GM19324 (cell line): Measurements from ENCODE around the gene SHISA6.
"Not testable (repeated sequence)": the region's sequence is repeated elsewhere in the genome, so short reads cannot be mapped to it uniquely, and the experiment has no call there.

Experiments used
- ATAC-seq: cut with Tn5 transposase; IDR thresholded peaks from one replicate; pipeline ENCODE4 v1.9.1; 2021; ENCODE audit warnings: mild to moderate bottlenecking, moderate library complexity; ENCODE audit not compliant: unreplicated experiment, low FRiP score

Gene SHISA6

DNA sequence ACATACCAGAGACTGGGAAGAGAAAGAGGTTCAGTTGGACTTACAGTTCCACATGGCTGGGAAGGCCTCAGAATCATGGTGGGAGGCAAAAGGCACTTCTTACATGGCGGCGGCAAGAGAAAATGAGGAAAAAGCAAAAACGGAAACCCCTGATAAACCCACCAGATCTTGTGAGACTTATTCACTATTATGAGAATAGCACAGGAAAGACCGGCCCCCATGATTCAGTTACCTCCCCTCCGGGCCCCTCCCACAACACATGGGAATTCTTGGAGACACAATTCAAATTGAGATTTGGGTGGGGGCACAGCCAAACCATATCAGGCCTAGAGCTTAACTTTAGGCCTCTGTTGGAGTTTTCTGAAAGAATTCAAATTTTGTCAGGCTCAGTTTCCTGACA is 60.9 kb downstream of the SHISA6 start:
- ATAC-seq, result not testable (repeated sequence)

DNA sequence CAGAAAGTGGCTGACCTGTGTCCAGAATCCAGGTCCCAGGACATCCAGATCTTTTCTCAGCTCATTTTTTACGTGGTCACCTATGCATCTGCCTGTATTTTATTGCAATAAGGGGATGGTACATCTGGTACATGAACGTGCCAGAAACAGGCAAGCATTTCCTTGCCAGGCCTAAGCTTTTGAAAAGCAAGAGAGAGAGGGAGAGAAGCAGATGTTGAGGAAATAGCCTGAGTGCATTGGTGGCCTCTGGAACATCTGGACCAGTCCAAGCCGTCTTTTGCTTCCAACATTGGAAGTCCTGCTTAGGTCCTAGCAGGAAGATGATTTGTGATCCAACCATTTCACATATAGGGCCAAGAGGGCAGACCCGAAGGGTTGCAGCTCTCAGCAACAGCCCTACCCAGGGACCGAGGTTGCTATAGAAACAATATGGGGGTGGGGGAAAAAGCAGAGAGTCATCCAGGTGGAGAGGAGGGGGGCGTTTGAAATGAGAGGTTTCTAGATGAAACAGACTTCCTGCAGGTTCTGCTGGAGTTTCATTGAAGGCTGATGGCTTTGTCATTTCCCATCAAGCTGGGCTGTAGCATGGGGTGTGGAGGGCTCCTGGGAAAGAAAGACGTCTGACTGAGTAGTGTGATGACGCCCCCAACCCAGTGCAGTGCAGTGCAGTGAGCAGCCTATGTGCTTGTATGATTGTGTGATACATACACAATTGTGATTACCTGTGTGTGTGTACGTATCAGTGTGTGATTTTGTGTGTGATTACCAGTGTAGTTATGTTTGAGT is 61.6 kb downstream of the SHISA6 start:
- no peak for ATAC-seq

DNA sequence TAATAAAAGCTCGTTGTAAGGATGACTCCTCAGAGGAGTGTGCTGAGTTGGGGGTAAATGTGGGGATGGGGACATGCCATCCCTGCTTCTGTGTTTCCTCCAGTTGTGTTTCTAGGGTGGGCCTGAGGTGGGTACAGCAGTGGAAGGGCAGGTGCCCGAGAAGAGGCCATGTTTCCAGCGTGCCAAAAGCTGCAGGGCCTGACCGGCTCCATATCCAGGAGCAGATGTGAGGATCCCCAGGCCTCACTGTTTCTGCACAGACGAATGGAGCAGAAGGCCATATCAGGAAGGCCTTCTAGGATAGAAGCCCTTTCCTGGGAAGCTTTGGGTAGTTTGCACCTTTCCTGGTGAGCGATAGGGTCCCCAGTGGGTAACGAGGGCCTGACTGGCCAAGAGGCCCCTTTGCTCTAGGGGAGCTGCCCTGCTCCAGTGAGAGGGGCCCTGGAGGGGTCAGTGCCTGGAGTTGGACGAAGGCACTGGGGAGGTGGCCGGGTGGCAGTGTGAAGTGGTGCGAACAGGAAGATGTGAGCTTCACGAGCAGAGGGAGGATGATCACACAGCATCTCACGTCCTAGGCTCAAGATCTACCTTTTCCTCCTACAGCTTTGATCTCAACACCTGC is 62.9 kb downstream of the SHISA6 start:
- ATAC-seq, result no peak

DNA sequence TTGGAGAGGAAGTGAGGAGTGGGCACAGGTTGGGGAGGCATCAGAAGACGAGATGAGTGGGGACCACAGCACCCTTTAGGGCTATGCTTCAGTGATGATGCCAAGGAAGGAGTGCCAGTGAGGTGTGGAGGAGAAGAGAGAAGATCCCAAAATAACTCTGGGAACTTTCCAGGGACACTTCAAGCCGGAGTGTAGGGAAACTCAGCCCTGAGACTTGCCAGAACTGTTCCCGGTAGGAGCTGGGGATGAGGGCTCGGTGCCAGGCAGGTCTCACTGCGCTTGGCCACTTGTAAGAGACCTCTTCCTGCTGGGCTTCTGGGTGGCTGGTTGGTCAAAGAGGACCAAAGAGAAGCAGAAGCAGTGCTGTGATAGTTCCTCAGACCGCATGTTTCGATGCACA is 63.6 kb downstream of the SHISA6 start:
- ATAC-seq, result no peak

DNA sequence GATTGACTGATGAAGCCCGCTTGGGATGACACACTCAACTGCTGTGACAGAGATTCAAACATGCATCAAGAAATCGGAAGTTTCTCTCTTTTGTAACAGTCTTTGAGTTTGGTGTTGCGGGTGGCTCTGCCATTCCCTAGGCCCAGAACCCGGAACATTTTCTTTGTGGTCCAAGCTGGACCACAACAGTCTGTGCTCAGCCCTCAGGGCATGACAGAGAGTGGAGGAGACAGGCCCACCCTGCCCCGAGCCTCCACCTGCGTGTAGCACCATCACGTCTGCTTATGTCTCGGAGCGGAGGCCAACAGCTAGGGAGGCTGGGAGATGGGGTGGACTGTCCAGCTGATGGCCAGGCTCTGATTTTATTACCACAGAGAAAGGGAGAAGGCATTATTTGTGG is 64.5 kb downstream of the SHISA6 start:
- ATAC-seq, result no peak

DNA sequence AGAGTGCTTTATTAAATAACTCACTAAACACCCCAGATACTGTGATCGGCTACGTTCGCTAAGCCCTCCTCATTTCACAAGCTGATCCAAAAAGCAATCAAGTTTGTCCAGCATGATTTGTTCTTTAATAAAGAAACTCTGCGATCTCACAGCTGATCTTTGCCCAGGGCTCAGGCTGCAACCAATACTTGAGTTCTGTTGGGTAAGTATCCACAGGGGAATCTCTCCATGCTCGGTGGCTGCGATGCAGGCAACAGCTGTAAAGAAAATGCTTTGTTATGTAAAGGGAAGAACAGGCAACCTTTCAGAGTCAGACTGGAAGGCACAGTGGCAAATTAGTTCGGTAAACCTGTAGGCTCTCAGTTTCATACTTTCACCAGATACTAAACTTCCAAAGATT is 67.5 kb downstream of the SHISA6 start:
- no peak for ATAC-seq

DNA sequence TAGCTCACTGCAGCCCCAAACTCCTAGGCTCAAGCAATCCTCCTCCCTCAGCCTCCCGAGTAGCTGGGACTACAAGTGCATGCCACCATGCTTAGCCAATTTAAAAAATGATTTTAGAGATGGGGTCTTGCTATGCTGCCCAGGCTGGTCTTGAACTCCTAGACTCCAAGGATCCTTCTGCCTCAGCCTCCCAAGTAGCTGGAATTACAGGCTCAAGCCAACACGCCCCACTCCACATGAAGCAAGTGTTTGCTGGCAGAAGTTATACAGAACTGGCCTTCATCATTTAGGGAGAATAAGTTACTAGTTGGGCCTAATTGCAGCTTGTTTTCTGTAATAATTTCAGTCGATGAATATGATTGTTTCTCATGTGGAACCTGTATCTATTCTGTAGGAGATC is 68.0 kb downstream of the SHISA6 start:
- ATAC-seq, result no peak

DNA sequence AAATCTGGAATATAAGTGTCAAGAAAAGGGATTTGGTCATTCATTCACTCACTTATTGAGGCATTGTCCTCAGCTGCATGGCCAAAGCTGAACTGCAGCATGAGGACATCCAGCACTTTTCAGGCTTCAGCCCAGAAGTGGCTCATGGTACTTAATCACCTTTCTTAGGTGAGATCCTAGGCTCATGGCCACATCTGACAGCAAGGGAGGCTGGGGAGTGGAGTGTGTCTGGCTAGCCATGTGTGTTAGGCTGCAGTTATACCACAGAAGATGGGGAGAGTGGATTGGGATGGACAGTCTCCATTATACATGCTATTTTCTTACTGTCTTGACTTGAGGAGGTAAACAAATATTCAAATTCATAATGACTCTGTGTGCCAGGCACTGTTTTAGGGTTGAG is 68.8 kb downstream of the SHISA6 start:
- ATAC-seq, result no peak

DNA sequence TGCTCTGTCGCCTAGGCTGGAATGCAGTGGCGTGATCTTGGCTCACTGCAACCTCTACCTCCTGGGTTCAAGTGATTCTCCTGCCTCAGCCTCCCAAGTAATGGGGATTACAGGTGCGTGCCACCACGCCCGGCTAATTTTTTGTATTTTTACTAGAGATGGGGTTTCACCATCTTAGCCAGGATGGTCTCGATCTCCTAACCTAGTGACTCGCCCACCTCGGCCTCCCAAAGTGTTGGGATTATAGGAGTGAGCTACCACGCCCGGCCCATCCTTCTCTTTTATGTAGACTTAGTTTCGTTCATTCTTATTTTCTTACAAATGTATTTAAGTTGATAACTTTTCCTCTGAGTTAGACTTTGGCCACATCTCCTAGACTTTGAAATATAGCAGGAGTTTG is 75.4 kb downstream of the SHISA6 start:
- not testable (repeated sequence) for ATAC-seq

DNA sequence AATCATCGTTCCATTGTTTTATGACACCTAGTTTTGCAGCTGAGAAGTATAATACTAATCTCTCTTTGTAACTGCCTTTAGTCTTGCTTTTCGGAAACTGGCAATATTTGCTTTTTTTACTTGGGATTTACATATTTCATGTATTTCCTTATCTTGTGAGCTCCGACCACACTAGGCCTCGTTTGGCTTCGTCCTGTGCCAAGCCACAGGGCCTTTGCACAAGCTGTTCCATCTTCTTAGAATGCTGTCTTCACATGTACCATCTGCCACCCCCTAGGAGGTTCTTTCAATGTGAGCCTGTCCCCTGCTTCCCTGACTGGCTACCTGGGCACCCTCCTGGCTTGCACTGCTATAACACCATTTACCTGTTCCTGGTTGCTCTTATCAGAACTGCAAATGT is 77.2 kb downstream of the SHISA6 start:
- ATAC-seq, result no peak

DNA sequence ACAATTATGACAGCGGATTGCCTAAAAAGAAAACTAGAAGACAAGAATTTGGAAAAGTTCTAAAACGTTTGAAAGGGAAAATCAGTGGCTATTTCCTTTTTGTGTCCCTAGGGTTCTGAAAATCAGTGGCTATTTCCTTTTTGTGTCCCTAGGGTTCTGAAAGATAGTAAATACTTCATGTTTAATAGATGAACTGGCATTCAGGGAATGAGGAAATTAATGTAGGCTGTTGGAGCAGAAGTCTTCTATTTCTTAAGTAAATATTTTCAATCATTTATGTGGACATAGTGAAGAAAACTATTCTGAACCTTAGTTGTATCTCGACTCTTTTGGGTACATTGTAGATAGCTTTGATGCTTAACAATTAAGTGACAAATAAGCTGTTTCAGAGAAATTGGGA is 78.9 kb downstream of the SHISA6 start:
- ATAC-seq, result no peak

DNA sequence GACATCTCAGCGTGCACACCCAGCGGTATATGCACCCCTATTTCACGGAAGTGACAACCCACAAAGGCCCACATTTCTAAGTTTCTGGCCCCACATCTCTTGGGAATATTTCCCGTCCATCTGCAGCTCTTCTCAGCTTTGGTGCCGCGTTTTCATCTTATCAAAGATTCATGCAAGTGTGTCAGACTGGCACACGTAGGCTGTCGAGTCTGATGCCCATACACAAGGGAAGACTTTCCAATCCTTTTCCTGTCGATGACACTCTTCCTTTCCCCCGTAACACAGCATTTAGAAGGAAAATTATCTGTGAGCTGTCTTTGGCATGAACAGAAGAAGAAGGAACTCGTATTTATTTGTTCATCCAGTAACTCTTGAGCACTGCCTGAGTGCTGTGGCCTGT is 83.0 kb downstream of the SHISA6 start:
- ATAC-seq, result no peak

DNA sequence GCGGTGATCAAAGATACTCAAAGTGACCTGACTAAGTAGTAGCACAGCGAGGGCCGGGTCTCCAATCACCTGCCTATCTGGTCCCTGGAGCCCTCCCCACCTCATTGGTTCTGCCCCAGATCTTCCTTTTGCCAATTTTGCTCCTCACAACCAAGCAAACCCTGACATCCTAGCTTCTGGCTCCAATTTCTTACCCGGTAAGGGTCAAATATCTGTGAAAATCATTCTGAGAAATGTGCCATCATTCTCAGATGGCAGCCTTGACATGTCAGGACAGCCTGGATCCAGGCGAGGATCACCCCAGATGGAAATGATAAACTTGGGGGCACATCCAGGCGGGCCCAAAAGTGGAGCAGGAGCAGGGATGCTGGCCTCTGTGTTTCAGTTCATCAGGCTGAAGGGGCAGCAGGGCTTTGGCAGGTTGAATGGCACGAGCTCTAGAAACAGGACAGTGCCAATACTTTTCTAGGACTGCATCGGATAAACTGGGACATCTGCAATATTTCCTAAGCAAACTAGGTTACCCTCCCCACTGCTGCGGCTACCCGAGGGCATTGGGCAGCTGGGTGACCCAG is 83.9 kb downstream of the SHISA6 start:
- ATAC-seq, result no peak

DNA sequence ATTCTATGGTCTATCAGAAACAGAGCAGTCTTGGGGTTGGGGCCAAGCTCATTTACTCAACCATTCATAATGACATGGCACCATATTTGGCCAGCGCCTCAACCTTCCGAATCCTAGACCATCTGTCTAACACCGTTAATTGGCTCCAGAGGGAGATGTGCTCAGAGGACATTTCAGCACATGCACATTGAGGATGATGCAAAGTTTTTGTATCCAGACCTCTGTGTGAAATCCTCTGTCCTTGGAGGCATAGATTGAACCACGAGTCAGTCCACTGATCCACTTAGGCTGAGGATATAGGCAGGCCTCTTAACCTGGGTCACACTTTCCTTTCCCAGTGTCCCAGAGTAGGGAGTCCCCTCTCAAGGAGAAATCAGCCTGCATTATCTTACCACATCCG is 85.5 kb downstream of the SHISA6 start:
- ATAC-seq, result no peak

DNA sequence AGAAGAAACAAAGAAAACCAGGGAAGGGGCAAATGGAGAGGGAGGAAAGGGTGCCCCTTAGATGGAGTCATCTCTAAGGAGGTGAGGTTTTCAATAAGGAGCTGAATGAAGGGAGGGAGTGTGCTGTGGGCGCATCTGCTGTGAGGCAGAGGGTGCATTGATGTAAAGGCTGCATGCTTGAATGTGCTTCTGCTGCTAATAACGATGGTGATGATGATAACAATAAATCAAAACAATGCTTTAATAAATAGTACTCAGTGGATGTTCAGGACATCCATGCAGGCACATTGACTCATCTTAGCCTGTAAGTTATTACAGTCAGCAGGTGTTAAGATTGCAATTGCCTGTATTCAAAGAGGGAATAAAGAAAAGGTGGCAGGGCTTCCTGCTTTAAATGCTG is 87.8 kb downstream of the SHISA6 start:
- no peak for ATAC-seq

DNA sequence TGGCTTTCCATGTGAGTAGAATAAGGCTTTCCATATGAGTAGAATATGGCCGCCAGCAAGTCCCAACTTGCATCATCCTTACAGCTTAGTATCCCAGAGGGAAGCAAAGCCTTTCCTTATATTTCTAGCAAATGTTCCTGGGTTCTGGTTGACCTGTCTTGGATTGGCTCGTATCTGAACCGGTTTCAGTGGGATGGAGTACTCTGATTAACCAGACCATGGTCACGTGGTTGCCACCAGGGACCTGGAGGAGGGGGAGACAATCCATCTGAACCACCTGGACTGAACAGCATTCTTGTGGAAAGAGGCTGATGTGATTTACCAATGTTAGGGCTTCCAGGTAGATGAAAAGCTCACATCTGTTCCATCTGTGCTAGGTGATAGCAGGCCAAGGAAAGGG is 89.0 kb downstream of the SHISA6 start:
- ATAC-seq, result no peak

DNA sequence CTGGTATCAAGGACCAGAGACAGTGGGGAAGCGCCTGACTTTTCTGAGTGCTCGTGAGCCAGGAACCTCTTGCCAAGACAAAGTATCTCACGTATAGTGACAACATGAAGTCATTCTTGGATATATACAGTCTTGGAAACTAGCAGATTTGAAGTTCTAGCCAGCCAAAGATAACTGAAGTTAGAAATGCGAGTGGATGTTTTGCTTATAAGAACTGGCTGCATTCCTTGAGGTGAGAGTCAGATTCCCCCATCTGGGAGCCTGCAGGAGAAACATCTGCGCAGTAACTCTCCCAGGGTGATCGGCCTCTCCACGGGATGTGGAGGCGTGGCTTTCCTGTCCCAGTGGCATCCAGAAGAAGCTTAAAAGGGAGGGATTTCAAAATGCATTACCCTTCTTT is 89.8 kb downstream of the SHISA6 start:
- no peak for ATAC-seq

DNA sequence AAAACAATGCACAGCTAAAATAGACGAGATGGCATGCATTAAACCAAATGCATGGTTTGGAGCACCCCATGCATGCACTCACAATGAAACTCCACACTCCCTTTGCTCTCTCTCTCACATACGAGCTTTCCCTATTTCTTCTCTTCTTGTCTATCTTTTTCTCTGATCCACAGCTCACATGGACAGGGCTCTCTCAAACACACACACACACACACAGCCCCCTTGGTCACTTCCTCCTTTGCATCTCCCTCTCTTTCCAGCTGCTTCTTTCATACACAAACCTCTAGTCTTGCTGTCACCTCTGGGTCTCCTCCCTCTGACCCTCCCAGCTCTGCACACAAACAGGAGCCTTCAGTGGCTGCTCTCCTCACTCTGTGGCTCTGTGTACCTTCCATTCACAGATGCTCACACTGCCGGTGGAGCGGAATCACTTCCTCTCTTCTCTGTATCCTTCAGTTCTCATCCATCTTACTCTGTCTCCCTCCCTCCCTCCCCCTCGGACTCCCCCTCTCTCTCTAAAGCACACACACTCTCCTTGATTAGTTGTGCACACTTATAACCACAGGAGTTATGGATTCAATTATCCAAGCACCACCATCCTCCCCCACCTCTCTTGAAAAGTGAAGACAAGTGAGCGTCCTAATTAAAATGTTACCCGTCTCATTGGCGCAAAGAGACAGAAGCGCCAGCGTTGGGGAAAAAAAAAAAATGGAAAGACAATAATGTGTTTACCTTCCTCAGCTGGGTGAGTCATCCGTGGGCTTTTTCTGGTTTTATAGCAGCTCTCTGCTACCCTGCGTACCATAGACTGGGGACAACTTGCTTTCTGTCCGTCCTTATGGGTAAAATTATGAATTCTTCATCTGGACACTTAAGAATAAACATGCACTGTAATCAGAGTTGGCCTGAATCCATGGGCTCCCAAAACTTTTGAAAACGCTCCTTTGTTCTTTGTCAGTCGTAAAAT is 90.8 kb downstream of the SHISA6 start:
- ATAC-seq, result no peak

DNA sequence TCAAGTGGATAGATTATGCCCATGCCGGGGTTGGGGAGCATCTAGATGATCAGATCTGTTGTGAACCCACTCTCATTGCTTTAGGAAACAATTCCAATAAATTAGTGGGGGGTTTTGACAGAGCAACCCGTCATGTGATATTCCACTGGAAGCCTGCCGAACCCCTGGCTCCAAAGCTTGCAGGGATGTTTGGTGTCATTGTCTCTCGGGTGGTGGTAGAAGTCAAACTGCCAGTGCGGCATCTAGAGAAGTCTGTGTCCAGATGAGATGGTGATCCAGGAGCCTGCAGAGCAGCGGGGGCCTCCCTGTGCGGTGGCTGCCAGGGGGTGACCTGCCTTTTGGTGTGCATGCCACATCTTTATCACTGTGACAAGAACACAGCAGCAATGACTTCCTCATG is 91.7 kb downstream of the SHISA6 start:
- no peak for ATAC-seq

DNA sequence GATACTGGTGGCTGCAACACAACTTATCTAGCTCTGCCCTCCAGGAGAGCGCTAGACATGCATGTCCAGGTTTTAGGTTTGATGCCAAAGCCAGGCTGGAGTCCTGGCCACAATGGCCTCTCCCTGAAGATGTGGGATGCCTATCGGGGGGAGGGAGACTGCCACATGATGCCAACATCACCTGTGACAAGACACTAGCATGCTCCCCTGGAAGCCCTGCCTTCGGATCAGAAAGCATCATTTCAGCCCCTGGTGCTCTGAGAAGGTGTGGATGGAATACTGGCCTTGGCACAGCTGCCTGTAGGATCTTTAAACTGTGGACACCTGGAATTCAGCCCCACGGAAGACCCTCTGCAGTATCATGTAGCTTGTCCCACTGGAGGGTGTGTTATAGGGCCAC is 93.5 kb downstream of the SHISA6 start:
- no peak for ATAC-seq

DNA sequence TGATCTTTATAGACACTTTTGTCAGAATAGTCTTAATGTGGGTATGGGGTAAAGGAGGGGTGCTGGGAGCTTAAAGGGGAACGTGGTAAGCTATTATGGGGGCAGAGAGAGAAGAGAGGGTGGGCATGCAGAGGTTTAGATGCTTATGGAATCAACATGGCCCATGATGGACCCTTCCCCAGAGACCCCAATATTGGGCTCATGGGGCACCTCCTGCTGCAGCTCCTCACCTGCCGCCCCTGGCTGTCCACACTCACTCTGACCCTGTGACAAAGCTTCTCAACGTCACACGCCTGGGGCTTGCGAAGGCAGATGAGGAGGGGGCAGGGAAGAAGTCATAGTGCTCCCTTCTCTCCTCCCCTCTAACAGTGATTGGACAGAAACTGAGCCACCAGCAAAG is 95.3 kb downstream of the SHISA6 start:
- ATAC-seq, result no peak
